H1 (cell line): ENCODE data around the gene SAFB. TPM values are rescaled to one million over a fixed set of nuclear protein-coding genes. Genes with fewer than 3 reads are reported as not detected.

ENCODE experiments used
- CTCF ChIA-PET: fragments of 300-600 bp; sonication (Branson Sonifier 250); formaldehyde crosslinking; loops from one replicate; lab custom pipeline; 2021; ENCODE audit not compliant: partially characterized antibody; lab: Charles Lee
- POLR2A ChIA-PET: fragments of 300-600 bp; sonication (Branson Sonifier 250); formaldehyde crosslinking; loops from one replicate; lab custom pipeline; 2021; ENCODE audit warnings: inconsistent platforms; ENCODE audit not compliant: partially characterized antibody; lab: Charles Lee
- DNase-seq, 2 experiments: peaks; one replicate each; pipeline versions ENCODE4 v3.0.0 to v3.0.0-alpha.2; 2010 to 2022; ENCODE audit warnings: low spot score in 2 of 2, low read depth in 1 of 2, mixed read lengths in 1 of 2
- FAIRE-seq: peaks from 2 replicates; lab custom pipeline; 2011; peaks lifted over from hg19 to GRCh38; lab: Jason Lieb, UNC
- H2AFZ ChIP-seq: 2 replicates; pipeline ENCODE4 v1.8.1; 2012; ENCODE audit warnings: low read length, inconsistent platforms
- H2AK5ac ChIP-seq: 2 replicates; pipeline ENCODE4 v1.6.1; 2013; ENCODE audit warnings: low read depth, low read length
- H2BK120ac ChIP-seq: replicated peaks from 2 replicates; pipeline ENCODE3; 2013; ENCODE audit warnings: low read depth, low read length, inconsistent platforms
- H2BK12ac ChIP-seq: 2 replicates; pipeline ENCODE4 v1.6.1; 2013; ENCODE audit warnings: low read depth, low read length
- H2BK15ac ChIP-seq: 2 replicates; pipeline ENCODE4 v1.6.1; 2013; ENCODE audit warnings: low read length
- H2BK20ac ChIP-seq: 2 replicates; pipeline ENCODE4 v1.6.1; 2013; ENCODE audit warnings: low read length
- H2BK5ac ChIP-seq: 2 replicates; pipeline ENCODE4 v1.6.1; 2013; ENCODE audit warnings: low read depth, low read length
- H3K14ac ChIP-seq: 2 replicates; pipeline ENCODE4 v1.6.1; 2013; ENCODE audit warnings: inconsistent platforms; ENCODE audit not compliant: insufficient read length
- H3K18ac ChIP-seq: 2 replicates; pipeline ENCODE4 v1.6.1; 2013; ENCODE audit warnings: low read length; ENCODE audit errors: extremely low read depth
- H3K23ac ChIP-seq: 2 replicates; pipeline ENCODE4 v1.6.1; 2013; ENCODE audit warnings: inconsistent platforms; ENCODE audit not compliant: insufficient read length
- H3K23me2 ChIP-seq: 2 replicates; pipeline ENCODE4 v1.6.1; 2013; ENCODE audit warnings: low read depth, low read length
- H3K27ac ChIP-seq: 2 replicates; pipeline ENCODE4 v1.6.1; 2011; ENCODE audit warnings: low read depth, low read length, inconsistent platforms
- H3K27me3 ChIP-seq, 4 experiments: replicated peaks in 1 of 4; 1 replicate in 1 of 4; 2 replicates in 3 of 4; pipeline versions ENCODE4 v1.6.1 to v1.8.1; 2011 to 2013; ENCODE audit warnings: low read length in 3 of 4, mild to moderate bottlenecking in 3 of 4, inconsistent platforms in 2 of 4, mixed read lengths in 2 of 4, moderate library complexity in 1 of 4; ENCODE audit not compliant: control insufficient read depth in 3 of 4, insufficient read depth in 3 of 4; ENCODE audit errors: extremely low read depth in 1 of 4
- H3K36me3 ChIP-seq, 4 experiments: 2 replicates each; pipeline versions ENCODE4 v1.6.1 to v1.8.1; 2011 to 2013; ENCODE audit warnings: mild to moderate bottlenecking in 4 of 4, low read length in 3 of 4, moderate library complexity in 2 of 4, control low read depth in 1 of 4, inconsistent platforms in 1 of 4; ENCODE audit not compliant: insufficient read depth in 4 of 4, control insufficient read depth in 2 of 4
- H3K4ac ChIP-seq: replicated peaks from 2 replicates; pipeline ENCODE3; 2013; ENCODE audit warnings: low read length, low read depth, mixed read lengths, inconsistent platforms; ENCODE audit not compliant: insufficient read length
- H3K4me1 ChIP-seq, 4 experiments: replicated peaks in 1 of 4; 1 replicate in 1 of 4; 2 replicates in 3 of 4; pipeline versions ENCODE4 v1.6.1 to v1.8.1; 2011 to 2013; ENCODE audit warnings: low read length in 3 of 4, inconsistent platforms in 2 of 4, mixed read lengths in 1 of 4; ENCODE audit not compliant: insufficient read depth in 4 of 4, control insufficient read depth in 3 of 4
- H3K4me2 ChIP-seq, 2 experiments: 2 replicates each; pipeline versions ENCODE4 v1.6.1 to v1.8.1; 2011 to 2013; ENCODE audit warnings: low read depth in 2 of 2, low read length in 2 of 2, control low read depth in 1 of 2, inconsistent platforms in 1 of 2, mild to moderate bottlenecking in 1 of 2; ENCODE audit not compliant: insufficient read depth in 1 of 2
- H3K4me3 ChIP-seq, 4 experiments: fragments of 200-600, 300-600 bp in 1 of 4; sonication (generic), shearing (Covaris generic), sonication (Bioruptor Twin) in 1 of 4; 2 replicates each; pipeline versions ENCODE4 v1.5.1 to v1.8.1; 2011 to 2016; ENCODE audit warnings: low read length in 4 of 4, low read depth in 3 of 4, control low read depth in 2 of 4, inconsistent platforms in 2 of 4, mild to moderate bottlenecking in 2 of 4, mixed read lengths in 1 of 4, moderate library complexity in 1 of 4; ENCODE audit not compliant: insufficient read depth in 2 of 4; ENCODE audit errors: extremely low read depth in 1 of 4
- H3K56ac ChIP-seq: replicated peaks from 2 replicates; pipeline ENCODE3; 2013; ENCODE audit warnings: low read depth, mild to moderate bottlenecking, mixed read lengths, low read length, inconsistent platforms; ENCODE audit not compliant: insufficient read length
- H3K79me1 ChIP-seq: 2 replicates; pipeline ENCODE4 v1.6.1; 2013; ENCODE audit warnings: low read depth, low read length, control low read depth
- H3K79me2 ChIP-seq, 2 experiments: 2 replicates each; pipeline versions ENCODE4 v1.6.1 to v1.8.1; 2012 to 2013; ENCODE audit warnings: low read length in 2 of 2, mild to moderate bottlenecking in 2 of 2, inconsistent platforms in 1 of 2; ENCODE audit not compliant: insufficient read depth in 2 of 2, control insufficient read depth in 1 of 2
- H3K9ac ChIP-seq, 4 experiments: replicated peaks in 1 of 4; 1 replicate in 1 of 4; 2 replicates in 3 of 4; pipeline versions ENCODE4 v1.6.1 to v1.8.1; 2011 to 2013; ENCODE audit warnings: low read depth in 3 of 4, low read length in 3 of 4, control low read depth in 2 of 4, mild to moderate bottlenecking in 2 of 4, moderate library complexity in 2 of 4, inconsistent platforms in 1 of 4; ENCODE audit errors: extremely low read depth in 1 of 4
- H3K9me3 ChIP-seq, 2 experiments: 2 replicates each; pipeline versions ENCODE4 v1.6.1 to v1.8.1; 2012 to 2013; ENCODE audit warnings: mild to moderate bottlenecking in 2 of 2, moderate library complexity in 2 of 2, control low read depth in 1 of 2, inconsistent platforms in 1 of 2, low read depth in 1 of 2, low read length in 1 of 2, mixed read lengths in 1 of 2; ENCODE audit not compliant: insufficient read depth in 2 of 2
- H4K20me1 ChIP-seq, 2 experiments: replicated peaks in 1 of 2; 2 replicates each; pipeline versions ENCODE3 to v1.8.1; 2011 to 2013; ENCODE audit warnings: inconsistent platforms in 2 of 2, low read length in 2 of 2, mild to moderate bottlenecking in 1 of 2; ENCODE audit not compliant: insufficient read depth in 2 of 2, control insufficient read depth in 1 of 2
- H4K5ac ChIP-seq: 2 replicates; pipeline ENCODE4 v1.6.1; 2013; ENCODE audit warnings: low read length, low read depth, mixed read lengths, inconsistent platforms; ENCODE audit not compliant: insufficient read length
- H4K8ac ChIP-seq: 2 replicates; pipeline ENCODE4 v1.8.0; 2013; ENCODE audit warnings: mild to moderate bottlenecking, moderate library complexity, low read length, inconsistent platforms; ENCODE audit not compliant: insufficient read depth; ENCODE audit errors: extremely low read depth
- H4K91ac ChIP-seq: replicated peaks from 2 replicates; pipeline ENCODE3; 2013; ENCODE audit warnings: low read length, mixed read lengths, inconsistent platforms; ENCODE audit not compliant: insufficient read length
- KDM1A ChIP-seq: fragments of 200-600, 300-600 bp; sonication (generic); IDR thresholded peaks from 2 replicates; pipeline ENCODE4 v1.7.1; 2016; ENCODE audit warnings: mild to moderate bottlenecking, low read length, borderline replicate concordance
- NANOG ChIP-seq: IDR thresholded peaks from 2 replicates; pipeline ENCODE4 v1.6.1; 2011; ENCODE audit warnings: low read length, low read depth, mild to moderate bottlenecking, inconsistent platforms; ENCODE audit not compliant: insufficient read depth, poor library complexity, severe bottlenecking
- POLR2A ChIP-seq, 2 experiments: IDR thresholded peaks; 1 replicate in 1 of 2; 2 replicates in 1 of 2; pipeline ENCODE4 v1.6.1; 2011; ENCODE audit warnings: low read depth in 2 of 2, low read length in 2 of 2, mild to moderate bottlenecking in 2 of 2; ENCODE audit errors: control extremely low read depth in 1 of 2
- POLR2AphosphoS5 ChIP-seq: IDR thresholded peaks from 2 replicates; pipeline ENCODE4 v1.6.1; 2011; ENCODE audit warnings: low read depth, low read length
- SIRT6 ChIP-seq: IDR thresholded peaks from one replicate; pipeline ENCODE4 v1.7.1; 2012; ENCODE audit warnings: low read length, inconsistent platforms
- TAF1 ChIP-seq: IDR thresholded peaks from 2 replicates; pipeline ENCODE4 v1.6.1; 2011; ENCODE audit warnings: mild to moderate bottlenecking, low read depth, low read length
- WGBS, 2 experiments: shearing (Covaris generic) in 1 of 2; methylation state at CpG; one replicate each; pipeline versions ENCODE4 v1.1.6 to v1.1.7; 2013 to 2015; ENCODE audit warnings: low lambda C conversion rate in 2 of 2, mixed read lengths in 2 of 2, inconsistent platforms in 1 of 2, low coverage in 1 of 2, missing lambda C conversion rate in 1 of 2; ENCODE audit not compliant: insufficient replicate concordance in 2 of 2, insufficient coverage in 1 of 2, insufficient read length in 1 of 2; ENCODE audit errors: extremely low coverage in 1 of 2, missing lambda C conversion rate in 1 of 2; 5-methylcytosine and 5-hydroxymethylcytosine counted together
- polyA plus RNA-seq, 7 experiments: library from polyadenylated mRNA; depleted of rRNA in 3 of 7; stranded (reverse) in 5 of 7; unstranded in 2 of 7; fragments of >200 nt in 5 of 7; fragments of 200-250 nt in 2 of 7; gene quantifications; 1 replicate in 5 of 7; 2 replicates in 1 of 7; 4 replicates in 1 of 7; pipeline versions ENCODE4 v1.2.1 to v1.2.3, GENCODE V29; 2011 to 2013; ENCODE audit warnings: missing spikeins in 2 of 7, mixed read lengths in 2 of 7
- total RNA-seq: library from RNA; stranded (reverse); fragmentation: NEBNext Ultra II Directional; extraction: Animal tissue kit (Norgen Biotek cat#: 25700); gene quantifications from 2 replicates; pipeline ENCODE4 v1.2.1, GENCODE V29; 2021
- TF ChIP-seq, protein P1 (sequence below): IDR thresholded peaks from 2 replicates; pipeline ENCODE4 v1.6.1; 2012; ENCODE audit warnings: inconsistent platforms
- TF ChIP-seq, protein P2 (sequence below): IDR thresholded peaks from 2 replicates; pipeline ENCODE4 v1.6.1; 2012; ENCODE audit warnings: low read length, inconsistent platforms

Gene SAFB
- total and polyA plus RNA-seq, 2 of the 8 experiments (the other 6 are each of a cell fraction or from before 2014, with no cell fraction given): 27.0 to 110 TPM

DNA sequence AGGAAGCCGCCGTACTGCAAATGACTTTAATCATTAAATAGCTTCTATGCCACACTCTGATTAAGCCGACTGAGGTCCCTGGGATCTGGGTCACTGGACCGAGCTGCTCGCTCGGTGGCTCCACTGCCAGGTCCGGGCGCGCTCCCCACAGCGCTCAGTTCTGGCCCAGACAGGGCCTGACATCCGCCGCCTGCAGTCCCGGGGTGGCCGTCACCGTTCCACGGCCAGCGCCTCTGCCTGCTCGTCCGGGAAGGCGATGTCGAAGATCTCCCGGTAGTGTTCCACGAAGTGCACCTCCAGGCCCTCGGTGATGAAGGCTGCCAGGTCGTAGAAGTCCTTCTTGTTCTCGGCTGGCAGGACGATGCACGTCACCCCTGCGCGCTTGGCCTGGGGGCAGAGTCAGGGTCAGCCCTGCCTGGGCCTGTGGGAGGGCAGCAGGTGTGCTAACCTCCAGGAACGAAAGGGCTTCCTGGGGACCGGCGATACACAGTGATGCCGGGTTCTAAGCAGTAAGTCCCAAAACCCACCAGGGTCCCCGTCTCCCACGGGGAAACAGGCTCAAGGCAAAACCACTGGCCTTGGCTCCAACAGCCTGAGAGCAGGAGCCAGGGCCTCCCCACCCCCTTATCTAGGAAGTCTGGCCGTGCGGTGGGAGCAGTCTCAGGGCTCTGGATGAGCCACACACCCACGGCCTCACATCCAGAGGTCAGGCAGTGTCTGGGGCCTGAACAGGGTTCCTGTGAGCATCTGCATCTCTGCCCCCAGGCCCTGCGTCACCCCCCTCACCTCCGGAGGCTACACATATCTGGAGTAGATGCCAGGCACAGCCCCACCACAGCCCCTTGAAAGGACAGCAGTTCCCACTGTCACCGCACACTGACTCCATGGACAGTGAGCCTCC is 69.2 kb downstream of the SAFB start:
- H3K36me3 ChIP-seq: peaks cover 32 to 61% (median 55%) of the 10 kb centered on the region in 4 experiments

More for the DNA sequence above, 69.2 kb downstream of the SAFB start:
- H2BK15ac ChIP-seq: no peak overlapping the region
- POLR2A ChIA-PET: interaction anchor here (0.9 to 15.6 kb wide), 29 partner anchors 7 to 1283 kb away, joined by 3 to 620 read pairs (median 5); partner anchors contain the start of genes CATSPERD, LONP1, SAFB and SAFB2
- no peaks in the 10 kb centered on the region for H3K27me3 ChIP-seq
- peaks cover 6% of the 10 kb centered on the region for H3K79me1 ChIP-seq
- H3K27ac ChIP-seq: no peak overlapping the region
- peaks cover 5% of the 10 kb centered on the region; the same call in 1 of the 2 replicates for H3K23me2 ChIP-seq
- no peak overlapping the region for H2BK120ac ChIP-seq
- no peak overlapping the region for H3K4ac ChIP-seq
- H4K91ac ChIP-seq: no peak overlapping the region
- H3K4me1 ChIP-seq: peaks cover 0 to 3% (median 1%) of the 10 kb centered on the region in 4 experiments; a peak in 1 of 7 replicates
- TF ChIP-seq SIRT6 (peak; percentile 38), NANOG (no peak), POLR2AphosphoS5 (peak; percentile 69; the same call in 1 of the 2 replicates), TAF1 (no peak), POLR2A (IDR thresholded peaks at IDR 0.05; ENCODE audit: control extremely low read depth in 1 of 2, low read depth in 2 of 2, low read length in 2 of 2) (peak; percentile 49 to 67), KDM1A (no peak)
- TF ChIP-seq, protein P1, sequence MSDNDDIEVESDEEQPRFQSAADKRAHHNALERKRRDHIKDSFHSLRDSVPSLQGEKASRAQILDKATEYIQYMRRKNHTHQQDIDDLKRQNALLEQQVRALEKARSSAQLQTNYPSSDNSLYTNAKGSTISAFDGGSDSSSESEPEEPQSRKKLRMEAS: no peak
- TF ChIP-seq, protein P2, sequence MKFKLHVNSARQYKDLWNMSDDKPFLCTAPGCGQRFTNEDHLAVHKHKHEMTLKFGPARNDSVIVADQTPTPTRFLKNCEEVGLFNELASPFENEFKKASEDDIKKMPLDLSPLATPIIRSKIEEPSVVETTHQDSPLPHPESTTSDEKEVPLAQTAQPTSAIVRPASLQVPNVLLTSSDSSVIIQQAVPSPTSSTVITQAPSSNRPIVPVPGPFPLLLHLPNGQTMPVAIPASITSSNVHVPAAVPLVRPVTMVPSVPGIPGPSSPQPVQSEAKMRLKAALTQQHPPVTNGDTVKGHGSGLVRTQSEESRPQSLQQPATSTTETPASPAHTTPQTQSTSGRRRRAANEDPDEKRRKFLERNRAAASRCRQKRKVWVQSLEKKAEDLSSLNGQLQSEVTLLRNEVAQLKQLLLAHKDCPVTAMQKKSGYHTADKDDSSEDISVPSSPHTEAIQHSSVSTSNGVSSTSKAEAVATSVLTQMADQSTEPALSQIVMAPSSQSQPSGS: 0 out of 2 replicates have a peak, but pooled peaks have one; percentile 64
- H3K23ac ChIP-seq: no peak overlapping the region
- H3K9me3 ChIP-seq: no peaks in the 10 kb centered on the region
- peak overlapping the region; percentile 30 for H3K56ac ChIP-seq
- no peak overlapping the region for H2BK20ac ChIP-seq
- peak overlapping the region; percentile 9 for H4K8ac ChIP-seq
- H3K4me3 ChIP-seq: peak overlapping the region; percentile 64 to 99 (median 83); a peak in 6 of 8 replicates
- H3K9ac ChIP-seq: no peak overlapping the region
- peaks cover 39 to 44% of the 10 kb centered on the region in 2 experiments for H4K20me1 ChIP-seq
- no peak overlapping the region for H2AFZ ChIP-seq
- peak overlapping the region; percentile 52 for H2BK5ac ChIP-seq
- 86% methylated on average over 42 of the region's 42 CpGs; no CpG with 5 or more reads in 1 of the 2 experiments for WGBS, 2 experiments
- FAIRE-seq (no peak), DNase-seq (no peak)
- no peak overlapping the region for H2BK12ac ChIP-seq
- H3K14ac ChIP-seq: no peak overlapping the region
- peaks cover 10 to 39% of the 10 kb centered on the region in 2 experiments for H3K79me2 ChIP-seq
- H3K18ac ChIP-seq: no peak overlapping the region
- H2AK5ac ChIP-seq: no peak overlapping the region
- peak overlapping the region; percentile 61 to 67 for H3K4me2 ChIP-seq
- H4K5ac ChIP-seq: no peak overlapping the region
- CTCF ChIA-PET: interaction anchor here (1.0 to 3.3 kb wide), 2 partner anchors 16 to 104 kb away, joined by 3 to 23 read pairs; no protein-coding TSS in a partner anchor
